GM12878 (cell line): ENCODE results near the gene PIP4K2A.

Experiments used
- ATF7 ChIP-seq: fragments of 450-650 bp; IDR thresholded peaks from 2 replicates; pipeline ENCODE4 v1.6.1; 2016; ENCODE audit warnings: low read depth, mild to moderate bottlenecking
- HDAC2 ChIP-seq: fragments of 200-600 bp; sonication (generic); IDR thresholded peaks from 2 replicates; pipeline ENCODE4 v1.6.1; 2017
- POLR2A ChIP-seq: IDR thresholded peaks from 2 replicates; pipeline ENCODE4 v1.6.1; 2011; ENCODE audit warnings: low read depth, mild to moderate bottlenecking, low read length
- POLR2AphosphoS5 ChIP-seq: IDR thresholded peaks from 2 replicates; pipeline ENCODE4 v1.6.1; 2011; ENCODE audit warnings: mild to moderate bottlenecking, low read length, inconsistent platforms
- TF ChIP-seq, protein P1 (sequence below), 3 experiments: IDR thresholded peaks in 2 of 3; conservative IDR thresholded peaks in 1 of 3; 2 replicates each; pipeline ENCODE4 v1.5.1; 2011; ENCODE audit warnings: low read depth in 3 of 3, low read length in 3 of 3, mild to moderate bottlenecking in 3 of 3, control low read depth in 2 of 3, moderate library complexity in 2 of 3, inconsistent platforms in 1 of 3, mixed read lengths in 1 of 3; ENCODE audit not compliant: control insufficient read depth in 2 of 3, insufficient read depth in 1 of 3; ENCODE audit errors: extremely low read depth in 1 of 3
- TF ChIP-seq, protein P2 (sequence below): IDR thresholded peaks from 2 replicates; pipeline ENCODE4 v1.6.1; 2011; ENCODE audit warnings: borderline replicate concordance, low read depth, mild to moderate bottlenecking, moderate library complexity, mixed read lengths, low read length; ENCODE audit not compliant: insufficient read depth; ENCODE audit errors: extremely low read length

GRCh38 chr10:22700489-22700888, 13.9 kb downstream of the PIP4K2A start:
- TF ChIP-seq, protein P1, sequence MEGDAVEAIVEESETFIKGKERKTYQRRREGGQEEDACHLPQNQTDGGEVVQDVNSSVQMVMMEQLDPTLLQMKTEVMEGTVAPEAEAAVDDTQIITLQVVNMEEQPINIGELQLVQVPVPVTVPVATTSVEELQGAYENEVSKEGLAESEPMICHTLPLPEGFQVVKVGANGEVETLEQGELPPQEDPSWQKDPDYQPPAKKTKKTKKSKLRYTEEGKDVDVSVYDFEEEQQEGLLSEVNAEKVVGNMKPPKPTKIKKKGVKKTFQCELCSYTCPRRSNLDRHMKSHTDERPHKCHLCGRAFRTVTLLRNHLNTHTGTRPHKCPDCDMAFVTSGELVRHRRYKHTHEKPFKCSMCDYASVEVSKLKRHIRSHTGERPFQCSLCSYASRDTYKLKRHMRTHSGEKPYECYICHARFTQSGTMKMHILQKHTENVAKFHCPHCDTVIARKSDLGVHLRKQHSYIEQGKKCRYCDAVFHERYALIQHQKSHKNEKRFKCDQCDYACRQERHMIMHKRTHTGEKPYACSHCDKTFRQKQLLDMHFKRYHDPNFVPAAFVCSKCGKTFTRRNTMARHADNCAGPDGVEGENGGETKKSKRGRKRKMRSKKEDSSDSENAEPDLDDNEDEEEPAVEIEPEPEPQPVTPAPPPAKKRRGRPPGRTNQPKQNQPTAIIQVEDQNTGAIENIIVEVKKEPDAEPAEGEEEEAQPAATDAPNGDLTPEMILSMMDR (IDR thresholded peaks at IDR 0.05 in 2 of 3, conservative IDR thresholded peaks at IDR 0.05 in 1 of 3; ENCODE audit: control insufficient read depth in 2 of 3, extremely low read depth in 1 of 3, insufficient read depth in 1 of 3, low read depth in 3 of 3, low read length in 3 of 3), result no peak
- no peak for TF ChIP-seq POLR2AphosphoS5
- TF ChIP-seq ATF7, result peak; percentile 75
- TF ChIP-seq, protein P2, sequence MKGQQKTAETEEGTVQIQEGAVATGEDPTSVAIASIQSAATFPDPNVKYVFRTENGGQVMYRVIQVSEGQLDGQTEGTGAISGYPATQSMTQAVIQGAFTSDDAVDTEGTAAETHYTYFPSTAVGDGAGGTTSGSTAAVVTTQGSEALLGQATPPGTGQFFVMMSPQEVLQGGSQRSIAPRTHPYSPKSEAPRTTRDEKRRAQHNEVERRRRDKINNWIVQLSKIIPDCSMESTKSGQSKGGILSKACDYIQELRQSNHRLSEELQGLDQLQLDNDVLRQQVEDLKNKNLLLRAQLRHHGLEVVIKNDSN, result no peak
- TF ChIP-seq HDAC2, result no peak
- peak; percentile 35; the same call in 1 of the 2 replicates for TF ChIP-seq POLR2A
